HG03439 (cell line): ENCODE measurements around the gene RPL21.
A peak's percentile ranks its signal among the peaks of the same experiment; 100 is the strongest.
"Not testable (repeated sequence)": the region's sequence is repeated elsewhere in the genome, so short reads cannot be mapped to it uniquely, and the experiment has no call there.

Experiments
- ATAC-seq: cut with Tn5 transposase; IDR thresholded peaks from one replicate; pipeline ENCODE4 v1.9.1; 2021; ENCODE audit warnings: mild to moderate bottlenecking, moderate library complexity; ENCODE audit not compliant: unreplicated experiment

The RPL21 gene

DNA sequence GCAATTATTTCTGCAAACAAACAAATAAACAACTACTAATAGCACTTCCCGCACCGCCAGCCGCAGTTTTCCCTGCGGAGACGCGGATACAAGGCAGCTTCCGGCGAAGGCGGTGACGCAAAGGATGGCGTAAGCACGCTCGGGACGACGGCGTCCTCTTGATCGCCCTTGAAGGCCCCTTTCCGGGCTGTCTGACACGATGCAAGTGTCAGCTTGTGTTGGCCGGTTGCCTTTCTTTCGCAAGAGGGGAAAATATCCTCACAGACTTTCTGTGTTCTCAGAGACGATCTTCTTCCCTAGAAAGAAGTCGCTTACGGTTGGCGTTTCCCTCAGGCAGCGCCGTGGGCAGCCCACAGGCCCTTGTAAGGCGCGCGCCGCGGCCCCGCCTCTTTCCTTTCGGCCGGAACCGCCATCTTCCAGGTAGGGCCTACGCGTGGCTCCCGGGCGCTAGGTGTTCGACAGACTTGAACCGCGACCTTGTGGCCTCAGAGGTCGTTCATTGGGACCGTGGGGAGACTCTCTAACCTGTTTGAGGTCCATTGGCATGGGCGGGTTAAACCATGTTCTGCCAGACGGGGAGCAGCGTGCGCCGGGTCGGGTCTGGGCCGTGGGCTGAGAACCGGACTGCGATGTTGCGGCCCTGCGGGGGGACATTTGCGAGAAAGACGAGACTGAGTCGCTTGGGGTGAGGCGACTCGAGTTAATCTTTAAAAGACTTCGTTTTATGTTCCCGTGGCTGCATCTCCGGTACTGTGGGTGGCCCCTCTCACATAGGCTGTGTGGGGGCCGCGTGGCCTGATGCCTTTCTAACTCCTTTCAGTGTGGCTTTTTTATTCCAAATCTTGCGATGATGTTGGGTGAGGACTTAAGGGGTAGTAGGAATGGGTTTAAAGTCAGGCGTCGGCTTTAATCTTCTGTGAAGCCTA is at the start of gene RPL21:
TSS of gene RPL21 (plus strand) at position 393 of the 926 bp plus-strand sequence. CDS start 2,219 bp downstream, outside the sequence.
- ATAC-seq = peak; percentile 86

DNA sequence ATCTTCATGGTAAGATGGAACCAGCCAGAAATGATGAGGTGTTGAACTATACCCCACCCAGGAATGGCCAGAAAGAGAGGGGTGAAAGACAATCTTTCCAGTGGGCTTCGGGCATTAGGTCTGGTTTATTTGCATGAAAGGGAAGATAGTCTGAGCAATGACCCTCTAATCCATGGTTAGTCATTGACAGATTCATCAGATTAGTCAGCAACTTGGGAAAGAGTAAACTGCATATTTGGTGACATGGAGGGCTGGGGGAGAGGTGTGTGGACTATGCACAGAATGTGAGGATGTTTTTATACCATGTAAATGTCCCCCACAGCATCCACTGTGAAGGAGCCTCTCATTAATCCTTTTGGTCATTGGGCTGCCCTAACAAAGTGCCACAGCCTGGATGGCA is 49.7 kb upstream of the RPL21 start:
- no peak for ATAC-seq

DNA sequence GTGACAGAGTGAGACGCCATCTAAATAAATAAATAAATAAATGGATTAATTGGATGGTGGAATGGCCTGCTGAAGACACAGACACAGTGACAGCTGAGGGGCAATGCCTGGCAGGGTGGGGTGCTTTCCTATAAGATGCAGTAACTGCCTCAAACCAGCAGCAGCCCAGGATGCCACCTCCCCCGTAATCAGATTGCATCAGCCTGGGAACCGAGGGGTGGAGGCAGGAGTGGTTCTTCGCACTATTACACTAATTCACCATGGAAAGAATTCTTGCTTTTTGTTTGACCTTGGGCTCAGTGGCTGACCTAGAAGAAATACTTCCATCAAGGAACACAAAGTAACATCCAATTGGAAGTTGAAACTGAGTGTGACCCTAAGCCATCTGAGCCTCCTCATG is 48.2 kb upstream of the RPL21 start:
- no peak for ATAC-seq

- ATAC-seq = no peak
These were observed 47.5 kb upstream of the RPL21 start for GRCh38 chr13:27203854-27204253.

GRCh38 chr13:27208514-27208913 is 42.8 kb upstream of the RPL21 start:
- no peak for ATAC-seq

DNA sequence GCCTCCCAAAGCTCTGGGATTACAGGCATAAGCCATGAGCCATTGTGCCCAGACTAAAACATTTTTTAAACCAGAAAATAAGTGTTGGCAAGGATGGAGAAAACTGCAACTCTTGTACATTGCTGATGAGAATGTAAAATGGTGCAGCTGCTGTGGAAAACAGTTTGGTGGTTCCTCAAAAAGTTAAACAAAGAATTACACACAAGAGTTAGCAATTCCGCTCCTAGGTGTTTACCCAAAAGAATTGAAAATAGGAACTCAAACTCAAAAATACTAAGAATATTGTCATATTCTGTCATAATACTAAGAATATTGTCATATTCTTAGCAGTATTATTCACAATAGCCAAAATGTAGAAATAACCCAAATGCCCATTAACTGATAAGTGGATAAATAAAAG is 40.1 kb upstream of the RPL21 start:
- no peak for ATAC-seq

DNA sequence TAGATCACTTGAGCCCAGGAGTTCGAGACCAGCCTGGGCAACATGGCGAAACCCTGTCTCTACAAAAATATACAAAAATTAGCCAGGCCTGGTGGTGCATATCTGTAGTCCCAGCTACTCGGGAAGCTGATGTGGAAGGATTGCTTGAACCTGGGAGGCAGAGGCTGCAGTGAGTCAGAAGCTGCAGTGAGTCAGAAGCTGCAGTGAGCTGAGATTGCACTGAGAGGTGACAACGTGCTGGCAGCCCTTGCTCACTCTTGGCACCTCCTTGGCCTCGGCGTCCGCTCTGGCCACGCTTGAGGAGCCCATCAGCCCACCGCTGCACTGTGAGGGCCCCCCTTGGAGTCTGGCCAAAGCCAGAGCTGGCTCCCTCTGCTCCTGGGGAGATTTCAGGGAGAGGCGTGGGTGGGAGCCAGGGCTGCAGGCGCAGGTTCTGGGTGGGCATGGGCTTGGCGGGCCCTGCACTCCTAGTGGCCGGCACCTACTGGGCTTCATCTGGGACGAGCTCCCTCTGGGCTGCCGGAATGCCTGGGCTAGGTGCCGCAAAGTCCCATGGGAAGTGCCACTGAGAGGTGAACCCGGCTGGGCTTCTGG is 39.5 kb upstream of the RPL21 start:
- ATAC-seq = no peak

DNA sequence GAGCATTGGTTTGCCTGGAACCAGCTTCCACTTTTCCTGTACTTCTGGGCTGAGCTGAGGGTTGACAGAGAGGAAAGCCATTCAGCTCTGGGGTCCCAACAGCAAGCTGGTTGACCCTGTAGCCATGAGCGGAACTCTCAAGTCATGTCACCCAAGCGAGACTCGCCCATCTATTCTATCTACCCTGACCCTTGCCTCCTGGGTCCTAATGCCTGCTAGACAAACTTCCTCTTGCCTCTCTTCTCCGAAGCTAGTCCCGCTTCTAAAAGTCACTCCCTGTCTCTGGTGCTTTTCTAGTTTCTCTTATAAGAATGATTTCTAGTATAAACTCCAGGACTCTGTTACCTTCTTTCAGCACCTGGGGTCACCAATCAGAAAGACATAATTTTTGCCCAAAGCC is 38.0 kb upstream of the RPL21 start:
- ATAC-seq = not testable (repeated sequence)

- ATAC-seq = not testable (repeated sequence)
These were observed 33.6 kb upstream of the RPL21 start for GRCh38 chr13:27217791-27218190.

- ATAC-seq = not testable (repeated sequence)
These were observed 32.5 kb upstream of the RPL21 start for GRCh38 chr13:27218861-27219260.

DNA sequence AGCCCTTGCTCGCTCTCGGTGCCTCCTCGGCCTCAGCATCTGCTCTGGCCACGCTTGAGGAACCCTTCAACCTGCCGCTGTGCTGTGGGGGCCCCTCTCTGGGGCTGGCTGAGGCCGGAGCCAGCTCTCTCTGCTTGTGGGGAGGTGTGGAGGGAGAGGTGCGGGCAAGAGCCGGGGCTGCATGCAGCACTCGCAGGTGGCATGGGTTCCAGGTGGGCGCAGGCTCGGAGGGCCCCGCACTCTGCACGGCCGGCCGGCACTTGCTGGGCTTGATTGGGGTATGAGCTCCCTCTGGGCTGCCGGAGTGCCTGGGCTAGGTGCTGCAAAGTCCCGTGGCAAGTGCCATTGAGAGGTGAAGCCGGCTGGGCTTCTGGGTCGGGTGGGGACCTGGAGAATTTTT is 31.7 kb upstream of the RPL21 start:
- ATAC-seq = no peak

GRCh38 chr13:27222100-27222499 is 29.3 kb upstream of the RPL21 start:
- peak; percentile 58 for ATAC-seq

- no peak for ATAC-seq
These were observed 24.4 kb upstream of the RPL21 start for GRCh38 chr13:27226991-27227390.

DNA sequence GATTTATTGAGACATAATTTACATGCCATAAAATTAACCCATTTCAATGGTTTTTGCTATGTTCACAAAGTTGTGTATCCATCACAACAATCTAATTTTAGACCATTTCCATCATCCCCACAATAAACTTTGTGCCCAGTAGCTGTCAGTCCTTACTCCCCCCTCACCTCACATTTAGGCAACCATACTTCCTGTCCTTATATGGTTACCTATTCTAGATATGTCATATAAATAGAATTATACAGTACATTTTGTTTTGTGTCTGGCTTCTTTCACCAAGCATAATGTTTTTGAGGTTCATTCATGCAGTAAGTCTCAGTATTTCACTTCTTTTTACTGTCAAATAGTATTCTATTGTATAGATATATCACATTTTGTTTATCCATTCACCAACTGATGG is 23.2 kb upstream of the RPL21 start:
- no peak for ATAC-seq

DNA sequence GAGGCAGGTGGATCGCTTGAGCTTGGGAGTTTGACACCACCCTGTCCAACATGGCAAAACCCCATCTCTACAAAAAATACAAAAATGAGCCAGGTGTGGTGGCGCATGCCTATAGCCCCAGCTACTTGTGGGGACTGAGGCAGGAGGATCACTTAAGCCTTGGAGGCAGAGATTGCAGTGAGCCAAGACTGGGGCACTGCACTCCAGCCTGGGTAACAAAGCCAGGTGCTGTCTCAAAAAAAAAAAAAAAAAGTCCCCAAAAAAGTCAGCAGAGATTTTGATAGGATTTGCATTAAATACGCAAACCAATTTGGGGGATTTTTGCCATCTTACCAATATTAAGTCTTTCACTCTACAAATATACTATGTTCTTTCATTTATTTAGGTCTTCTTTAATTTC is 21.7 kb upstream of the RPL21 start:
- ATAC-seq = no peak

- no peak for ATAC-seq
These were observed 17.4 kb upstream of the RPL21 start for GRCh38 chr13:27233964-27234363.

DNA sequence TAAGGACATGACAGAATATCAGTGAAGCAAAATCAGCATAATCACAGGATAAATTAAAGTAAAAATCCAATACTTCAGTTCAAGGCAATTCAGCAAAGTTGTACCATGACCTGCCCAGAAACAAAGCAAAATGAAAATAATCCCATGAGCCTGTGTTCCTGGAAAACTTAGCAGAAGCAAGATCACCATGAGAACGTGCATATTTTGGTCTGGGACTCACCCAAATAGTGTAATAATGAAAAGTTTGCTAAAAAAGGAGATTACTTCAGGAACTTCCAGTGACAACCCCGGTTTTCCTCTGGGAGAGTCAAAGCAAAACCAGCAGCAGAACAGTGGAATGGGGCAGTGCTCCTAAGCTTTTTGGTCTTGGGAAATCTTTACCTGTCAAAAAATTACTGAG is 14.9 kb upstream of the RPL21 start:
- ATAC-seq = no peak

- no peak for ATAC-seq
These were observed 8.7 kb upstream of the RPL21 start for GRCh38 chr13:27242702-27243101.

DNA sequence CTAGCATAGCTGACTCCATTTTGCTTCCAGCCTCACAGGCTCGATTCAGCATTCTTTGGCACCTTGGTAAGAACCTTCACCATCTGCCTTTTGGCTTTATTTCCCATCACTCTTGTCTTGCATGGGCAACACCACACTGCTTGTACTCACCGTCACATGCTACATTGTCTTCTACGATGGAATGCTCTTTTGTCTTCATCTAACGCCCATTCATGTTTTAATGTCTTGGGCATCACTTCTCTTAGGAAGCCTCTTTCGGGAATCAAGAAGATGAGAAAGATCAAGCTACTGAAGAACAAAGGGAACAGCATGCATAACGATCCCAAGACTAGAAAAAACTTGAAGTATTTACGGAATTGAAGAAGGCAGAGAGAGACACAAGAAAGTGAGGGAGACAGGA is 5.7 kb upstream of the RPL21 start:
- no peak for ATAC-seq

DNA sequence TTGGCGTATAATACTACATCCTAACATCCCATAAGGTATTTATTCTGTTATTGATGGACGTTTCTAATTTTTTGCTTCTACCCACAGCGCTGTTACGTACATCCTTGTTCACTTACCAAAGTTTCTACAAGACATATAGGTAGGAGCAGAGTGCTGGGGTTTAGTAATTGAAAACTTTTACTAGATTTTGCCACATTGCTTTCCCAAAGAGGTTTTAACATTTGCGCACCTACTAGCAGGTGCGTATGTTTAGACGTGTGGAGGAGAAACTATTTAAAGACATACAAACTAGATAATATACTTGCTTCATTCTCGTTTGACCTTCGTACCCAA is 559 bp upstream of the RPL21 start:
- ATAC-seq = peak; percentile 17

- no peak for ATAC-seq
These were observed 1.1 kb downstream of the RPL21 start for GRCh38 chr13:27252467-27252866.

- no peak for ATAC-seq
These were observed 5.8 kb downstream of the RPL21 start for GRCh38 chr13:27257233-27257568.
